ENCODE data around the gene KLRC4.

The KLRC4 gene

DNA sequence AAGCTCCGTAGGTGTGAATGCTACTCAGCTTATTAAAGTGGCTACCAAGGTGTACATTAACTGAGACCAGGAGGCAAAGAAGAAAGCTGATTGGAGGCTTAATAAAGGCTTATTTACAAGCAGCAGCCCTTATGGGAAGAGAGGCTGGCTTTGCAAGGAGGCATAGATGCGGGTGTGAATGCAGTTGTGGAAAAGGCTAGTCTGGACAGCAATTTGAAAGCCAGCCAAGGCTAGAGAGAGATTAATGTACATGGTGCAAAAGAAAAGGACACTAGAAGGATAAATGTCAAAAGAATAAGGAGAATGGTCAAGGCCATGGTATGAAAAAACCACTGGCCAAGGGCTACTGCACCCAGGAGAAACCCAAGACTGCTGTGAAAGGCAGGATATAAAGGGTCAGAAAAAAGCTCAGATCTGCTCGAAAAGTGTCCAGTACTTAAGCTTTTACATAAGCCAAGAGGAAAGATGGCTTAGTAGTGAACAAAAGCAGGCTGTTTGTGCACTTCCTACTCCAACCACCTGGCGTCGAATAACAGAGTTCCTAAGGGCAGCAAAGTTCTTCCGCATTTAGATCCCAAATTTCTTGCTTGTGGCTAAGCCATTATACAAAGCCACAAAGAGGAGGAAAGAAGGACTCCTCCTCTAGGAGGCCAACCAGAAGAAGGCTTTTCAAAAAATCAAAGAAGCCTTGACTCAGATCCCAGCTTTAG, 43.7 kb downstream of the KLRC4 start:
- TF ChIP-seq CTCF (IDR thresholded peaks at IDR 0.05; ENCODE audit: insufficient read depth, missing control alignments): no peak
- FAIRE-seq (no peak), DNase-seq (ENCODE audit: insufficient read length, low spot score) (no peak)

DNA sequence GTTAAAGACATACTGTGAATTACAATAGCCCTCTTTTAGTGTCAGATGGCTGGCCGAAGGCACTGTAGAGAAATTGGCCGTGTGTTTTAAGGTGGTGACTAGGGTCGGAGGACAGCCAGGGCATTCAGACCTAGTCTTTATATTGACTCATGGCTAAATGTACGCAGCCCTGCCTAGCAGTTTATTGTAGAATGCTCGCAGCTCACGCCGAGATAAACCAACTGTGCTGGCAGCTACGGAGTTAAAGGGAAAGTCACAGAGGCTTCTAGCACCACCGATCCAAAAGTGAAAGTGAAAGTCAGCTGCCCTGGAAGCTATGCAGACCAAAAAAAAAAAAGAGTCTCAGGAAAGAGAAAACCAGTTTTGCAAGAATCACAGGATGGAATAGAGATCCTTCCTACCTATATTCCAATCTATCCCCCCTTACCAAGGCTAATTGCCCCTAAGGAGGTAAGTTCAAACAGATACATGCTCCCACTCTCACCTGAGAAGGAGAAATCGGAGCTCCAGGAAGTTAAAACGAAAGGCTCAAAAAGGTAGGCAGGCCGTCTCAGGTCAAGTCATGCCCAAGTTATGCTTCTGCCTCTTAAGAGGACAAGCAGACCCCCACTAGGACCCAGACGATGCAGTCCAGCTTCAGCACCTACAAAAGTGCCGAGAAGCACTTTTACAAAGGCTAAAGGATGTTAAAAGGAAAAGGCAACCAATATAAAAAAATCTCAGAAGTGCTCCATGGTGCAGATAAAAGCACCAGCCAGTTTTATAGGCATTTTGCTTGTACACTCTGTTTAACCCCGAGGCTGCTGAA, 44.5 kb downstream of the KLRC4 start:
- no peak for FAIRE-seq
- no peak for DNase-seq (ENCODE audit: insufficient read length, low spot score)
- no peak for TF ChIP-seq CTCF (IDR thresholded peaks at IDR 0.05; ENCODE audit: insufficient read depth, missing control alignments)

GRCh38 chr12:10363914-10364814, 45.4 kb downstream of the KLRC4 start:
- TF ChIP-seq CTCF (IDR thresholded peaks at IDR 0.05; ENCODE audit: insufficient read depth, missing control alignments): no peak
- DNase-seq (ENCODE audit: insufficient read length, low spot score) (no peak), FAIRE-seq (no peak)

GRCh38 chr12:10363658-10363913, 46.0 kb downstream of the KLRC4 start:
- FAIRE-seq: no peak
- no peak for DNase-seq (ENCODE audit: insufficient read length, low spot score)
- TF ChIP-seq CTCF (IDR thresholded peaks at IDR 0.05; ENCODE audit: insufficient read depth, missing control alignments): no peak

DNA sequence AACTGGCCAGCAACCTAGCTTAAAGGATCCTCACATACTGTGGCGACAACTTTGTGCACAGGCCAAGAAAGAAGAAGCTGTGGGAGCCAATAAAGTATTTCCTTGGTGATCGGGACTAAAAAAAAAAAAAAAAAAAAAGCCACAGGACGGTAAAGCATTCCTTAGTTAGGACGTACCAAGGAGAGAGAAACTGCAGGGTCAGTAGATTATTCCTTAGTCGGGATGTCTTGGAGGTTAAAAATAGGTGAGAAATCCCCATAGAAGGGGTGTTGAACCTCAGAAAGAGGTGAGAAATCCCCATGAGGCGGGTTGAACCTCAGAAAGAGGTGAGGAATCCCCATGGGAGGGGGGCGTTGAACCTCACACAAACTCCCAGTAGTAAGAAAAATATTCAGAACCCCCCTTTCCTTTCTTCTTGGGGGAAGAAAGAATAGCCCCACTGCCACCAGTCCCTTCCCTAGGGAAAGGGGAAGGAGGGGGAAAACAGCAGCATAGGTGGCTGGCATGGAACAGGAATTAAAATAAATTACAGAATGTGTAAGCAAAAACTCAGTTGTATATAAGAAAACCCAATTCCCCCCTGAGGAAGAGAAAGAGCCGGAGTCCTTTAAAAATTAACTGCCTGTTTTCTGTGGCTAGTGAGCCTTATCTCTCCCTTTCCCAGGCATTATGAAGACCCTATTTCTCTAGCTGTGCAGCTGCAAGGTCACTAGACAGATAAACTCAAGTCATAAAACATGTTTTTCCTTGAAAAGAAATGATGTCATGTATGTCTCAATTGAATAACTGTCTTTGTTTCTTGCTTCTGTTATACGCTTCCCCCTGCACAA, 46.5 kb downstream of the KLRC4 start:
- FAIRE-seq (no peak), DNase-seq (ENCODE audit: insufficient read length, low spot score) (no peak)
- TF ChIP-seq CTCF (IDR thresholded peaks at IDR 0.05; ENCODE audit: insufficient read depth, missing control alignments): no peak

DNA sequence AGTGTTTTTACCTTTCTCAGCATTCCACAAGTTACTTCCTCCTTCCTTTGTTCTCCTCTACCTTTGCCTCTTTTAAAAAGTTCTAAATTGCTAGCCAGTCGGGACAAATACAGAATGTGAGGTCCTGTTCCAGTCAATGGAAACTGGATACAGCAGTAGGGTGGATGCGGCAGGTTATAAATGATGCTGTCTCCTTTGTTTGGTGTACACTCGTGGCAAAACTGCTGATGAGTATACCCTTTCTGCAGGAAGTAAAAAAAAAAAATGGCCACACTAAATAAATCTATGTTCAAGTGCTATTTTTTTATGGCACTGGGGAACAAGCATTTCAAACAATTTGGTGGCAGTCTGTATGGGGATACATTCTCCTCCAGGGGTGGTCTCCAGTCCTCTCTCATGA, 47.2 kb downstream of the KLRC4 start:
- no peak for TF ChIP-seq CTCF (IDR thresholded peaks at IDR 0.05; ENCODE audit: insufficient read depth, missing control alignments)
- DNase-seq (ENCODE audit: insufficient read length, low spot score): no peak
- FAIRE-seq: no peak
